Amniotic epithelial cell (primary cell): ENCODE data around the gene RNF121.
A peak's percentile ranks its signal among the peaks of the same experiment; 100 is the strongest.

Source experiments
- DNase-seq: peaks from one replicate; pipeline ENCODE4 v3.0.0-alpha.2; 2010; ENCODE audit warnings: low read depth

RNF121 gene

GRCh38 chr11:72039031-72039855 is 110.4 kb downstream of the RNF121 start:
- DNase-seq, result no peak

GRCh38 chr11:72039856-72040401 is 111.1 kb downstream of the RNF121 start:
- no peak for DNase-seq

- DNase-seq, result peak; percentile 94
Measured at GRCh38 chr11:72040491-72041363, 111.9 kb downstream of the RNF121 start.

- DNase-seq, result peak; percentile 77
Measured at GRCh38 chr11:72041364-72042063, 112.7 kb downstream of the RNF121 start.

GRCh38 chr11:72042064-72042745 is 113.4 kb downstream of the RNF121 start:
- DNase-seq, result no peak

GRCh38 chr11:72045849-72046248 is 117.0 kb downstream of the RNF121 start:
- DNase-seq, result no peak
